Measurements from ENCODE around the gene CD48.

GRCh38 chr1:160759740-160760139, 48.1 kb upstream of the CD48 start:
- TF ChIP-seq CTCF (IDR thresholded peaks at IDR 0.05; ENCODE audit: insufficient read depth, low read length, poor library complexity, severe bottlenecking) (no peak), EZH2phosphoT487 (conservative IDR thresholded peaks at IDR 0.05; ENCODE audit: low read length) (no peak)
